Motor neuron (in vitro differentiated cells): ENCODE data around the gene C8A. TPM values are rescaled to one million over a fixed set of nuclear protein-coding genes. Genes with fewer than 3 reads are reported as not detected.

ENCODE experiments used
- ATAC-seq, 8 experiments: fragments of 200-7000 bp; cut with Tn5 transposase; replicated peaks in 6 of 8; 2 replicates each; pipeline ENCODE4 v1.8.0; 2021; ENCODE audit warnings: mild to moderate bottlenecking in 8 of 8, moderate library complexity in 8 of 8
- H3K27ac ChIP-seq, 2 donors: fragments of 250-450 bp; sonication (Bioruptor Pico); 2 replicates each; pipeline ENCODE4 v1.9.0; 2021; ENCODE audit warnings: antibody characterized with exemption in 2 of 2, mild to moderate bottlenecking in 2 of 2, moderate library complexity in 1 of 2
- H3K4me1 ChIP-seq, 2 donors: fragments of 250-450 bp; sonication (Bioruptor Pico); replicated peaks in 1 of 2; 2 replicates each; pipeline ENCODE4 v1.6.1; 2021; ENCODE audit warnings: antibody characterized with exemption in 2 of 2, mild to moderate bottlenecking in 2 of 2, moderate library complexity in 1 of 2
- H3K4me3 ChIP-seq, 5 donors: fragments of 250-450 bp; sonication (Bioruptor Pico); 2 replicates each; pipeline ENCODE4 v1.9.0; 2021; ENCODE audit warnings: antibody characterized with exemption in 5 of 5, mild to moderate bottlenecking in 5 of 5, moderate library complexity in 4 of 5
- whole genome bisulfite sequencing, 10 experiments: fragments of 450-650 bp; shearing (Covaris generic); methylation state at CpG; one replicate each; pipeline ENCODE4 v1.0.0; 2022; 5-methylcytosine and 5-hydroxymethylcytosine counted together
- in situ Hi-C, 9 experiments: fragments of 400-800 bp; cut with MboI; loops; one replicate each; pipeline ENCODE4 v1.15.0; 2021; ENCODE audit warnings: low sequenced_read_pairs in 9 of 9, low pct_unique_long_range_greater_than_20kb in 2 of 9; ENCODE audit not compliant: unreplicated experiment in 9 of 9
- total RNA-seq, 8 experiments: library from RNA; unstranded; fragments of 300-600 nt; gene quantifications; 2 replicates each; pipeline versions ENCODE4 v1.2.3 to v1.2.4, GENCODE V29; 2022

Gene C8A
- total RNA-seq, 8 experiments from 2014 or later: 0.09 TPM; not detected in 7

GRCh38 chr1:56921479-56921878, 66.9 kb downstream of the C8A start:
- peaks cover 23 to 29% of the 10 kb centered on the region in 2 donors for H3K4me1 ChIP-seq
- no peak overlapping the region for H3K27ac ChIP-seq
- WGBS, 10 experiments: 0 to 43% (median 17%) methylated on average over 1 of the region's 1 CpG; no CpG with 5 or more reads in 4 of the 10 experiments
- no peak overlapping the region for H3K4me3 ChIP-seq
- ATAC-seq: peak in 2 of 8 experiments; percentile 24 to 59
- in situ Hi-C loops: no loop called here

GRCh38 chr1:56922070-56922469, 67.5 kb downstream of the C8A start:
- in situ Hi-C loops: no loop called here
- Histone ChIP-seq H3K4me1 (peaks cover 19 to 25% of the 10 kb centered on the region in 2 donors), H3K4me3 (no peak overlapping the region), H3K27ac (no peak overlapping the region)
- ATAC-seq: no peak
- 50 to 91% (median 71%) methylated on average over 1 to 4 of the region's 4 CpGs for WGBS, 10 experiments

GRCh38 chr1:56922507-56922906, 67.9 kb downstream of the C8A start:
- Histone ChIP-seq H3K4me1 (peaks cover 15 to 25% of the 10 kb centered on the region in 2 donors), H3K27ac (no peak overlapping the region), H3K4me3 (no peak overlapping the region)
- WGBS, 10 experiments: 22 to 100% (median 83%) methylated on average over 1 of the region's 1 CpG; no CpG with 5 or more reads in 3 of the 10 experiments
- in situ Hi-C loops: no loop called here
- no peak for ATAC-seq

GRCh38 chr1:56923201-56923600, 68.6 kb downstream of the C8A start:
- 0 to 100% (median 43%) methylated on average over 1 to 3 of the region's 3 CpGs; no CpG with 5 or more reads in 3 of the 10 experiments for WGBS, 10 experiments
- no peak overlapping the region for H3K4me3 ChIP-seq
- in situ Hi-C loops: no loop called here
- ATAC-seq: no peak
- H3K27ac ChIP-seq: no peak overlapping the region
- peaks cover 14 to 30% of the 10 kb centered on the region in 2 donors for H3K4me1 ChIP-seq

- in situ Hi-C loops: no loop called here
- 68 to 100% (median 87%) methylated on average over 1 to 5 of the region's 5 CpGs; no CpG with 5 or more reads in 1 of the 10 experiments for WGBS, 10 experiments
- no peak overlapping the region for H3K4me3 ChIP-seq
These were observed 69.5 kb downstream of the C8A start for GRCh38 chr1:56924116-56924515.

GRCh38 chr1:56925193-56925592, 70.6 kb downstream of the C8A start:
- Histone ChIP-seq H3K4me1 (peaks cover 14 to 31% of the 10 kb centered on the region in 2 donors), H3K27ac (no peak overlapping the region), H3K4me3 (no peak overlapping the region)
- ATAC-seq: no peak
- in situ Hi-C loops: no loop called here

More at GRCh38 chr1:56924116-56924515, 69.5 kb downstream of the C8A start:
- peaks cover 14 to 31% of the 10 kb centered on the region in 2 donors for H3K4me1 ChIP-seq
- H3K27ac ChIP-seq: no peak overlapping the region
- no peak for ATAC-seq

- no peak overlapping the region for H3K27ac ChIP-seq
- 14 to 78% (median 70%) methylated on average over 2 to 4 of the region's 4 CpGs; no CpG with 5 or more reads in 3 of the 10 experiments for WGBS, 10 experiments
- H3K4me1 ChIP-seq: peaks cover 0 to 22% of the 10 kb centered on the region in 2 donors
- in situ Hi-C loops: no loop called here
- no peak for ATAC-seq
- no peak overlapping the region for H3K4me3 ChIP-seq
These were observed 72.6 kb downstream of the C8A start for GRCh38 chr1:56927171-56927570.

GRCh38 chr1:56927986-56928385, 73.4 kb downstream of the C8A start:
- ATAC-seq: no peak
- in situ Hi-C loops: no loop called here
- 25 to 100% (median 91%) methylated on average over 1 to 3 of the region's 3 CpGs; no CpG with 5 or more reads in 1 of the 10 experiments for WGBS, 10 experiments
- H3K4me3 ChIP-seq: no peak overlapping the region
- peaks cover 0 to 22% of the 10 kb centered on the region in 2 donors for H3K4me1 ChIP-seq
- no peak overlapping the region for H3K27ac ChIP-seq

- H3K4me3 ChIP-seq: no peak overlapping the region
- no peak overlapping the region for H3K27ac ChIP-seq
- ATAC-seq: no peak
- in situ Hi-C loops: no loop called here
- WGBS, 10 experiments: 17 to 90% (median 73%) methylated on average over 1 to 2 of the region's 2 CpGs; no CpG with 5 or more reads in 4 of the 10 experiments
- peaks cover 0 to 14% of the 10 kb centered on the region in 2 donors for H3K4me1 ChIP-seq
These were observed 74.9 kb downstream of the C8A start for GRCh38 chr1:56929492-56929891.

GRCh38 chr1:56931211-56931610, 76.6 kb downstream of the C8A start:
- WGBS, 10 experiments: 20 to 80% (median 46%) methylated on average over 1 to 3 of the region's 3 CpGs; no CpG with 5 or more reads in 1 of the 10 experiments
- Histone ChIP-seq H3K4me1 (peaks cover 0 to 20% of the 10 kb centered on the region in 2 donors), H3K4me3 (no peak overlapping the region), H3K27ac (no peak overlapping the region)
- in situ Hi-C loops: no loop called here
- ATAC-seq: no peak

- Histone ChIP-seq H3K4me3 (no peak overlapping the region), H3K4me1 (peaks cover 0 to 20% of the 10 kb centered on the region in 2 donors), H3K27ac (no peak overlapping the region)
- no peak for ATAC-seq
- in situ Hi-C loops: no loop called here
- WGBS, 10 experiments: 0 to 100% (median 80%) methylated on average over 1 to 3 of the region's 3 CpGs; no CpG with 5 or more reads in 1 of the 10 experiments
These were observed 77.1 kb downstream of the C8A start for GRCh38 chr1:56931686-56932085.

GRCh38 chr1:56933161-56933560, 78.6 kb downstream of the C8A start:
- H3K27ac ChIP-seq: no peak overlapping the region
- peaks cover 0 to 10% of the 10 kb centered on the region in 2 donors for H3K4me1 ChIP-seq
- no peak overlapping the region for H3K4me3 ChIP-seq
- in situ Hi-C loops: no loop called here
- WGBS, 10 experiments: 0 to 100% (median 80%) methylated on average over 1 to 2 of the region's 2 CpGs; no CpG with 5 or more reads in 3 of the 10 experiments
- no peak for ATAC-seq

- Histone ChIP-seq H3K4me3 (no peak overlapping the region), H3K4me1 (peaks cover 0 to 9% of the 10 kb centered on the region in 2 donors), H3K27ac (no peak overlapping the region)
- in situ Hi-C loops: no loop called here
- peak in 1 of 8 experiments; percentile 23 for ATAC-seq
- 0 to 100% (median 91%) methylated on average over 1 to 2 of the region's 2 CpGs; no CpG with 5 or more reads in 3 of the 10 experiments for WGBS, 10 experiments
These were observed 79.0 kb downstream of the C8A start for GRCh38 chr1:56933606-56934005.

GRCh38 chr1:56934430-56935060, 79.9 kb downstream of the C8A start:
- WGBS, 10 experiments: 0 to 57% (median 13%) methylated on average over 1 of the region's 1 CpG; no CpG with 5 or more reads in 5 of the 10 experiments
- Histone ChIP-seq H3K27ac (no peak overlapping the region), H3K4me3 (no peak overlapping the region), H3K4me1 (peaks cover 6 to 9% of the 10 kb centered on the region in 2 donors)
- peak in 1 of 8 experiments; percentile 23 for ATAC-seq
- in situ Hi-C loops: no loop called here
